ENCODE results near the gene TRHDE.

TRHDE gene

DNA sequence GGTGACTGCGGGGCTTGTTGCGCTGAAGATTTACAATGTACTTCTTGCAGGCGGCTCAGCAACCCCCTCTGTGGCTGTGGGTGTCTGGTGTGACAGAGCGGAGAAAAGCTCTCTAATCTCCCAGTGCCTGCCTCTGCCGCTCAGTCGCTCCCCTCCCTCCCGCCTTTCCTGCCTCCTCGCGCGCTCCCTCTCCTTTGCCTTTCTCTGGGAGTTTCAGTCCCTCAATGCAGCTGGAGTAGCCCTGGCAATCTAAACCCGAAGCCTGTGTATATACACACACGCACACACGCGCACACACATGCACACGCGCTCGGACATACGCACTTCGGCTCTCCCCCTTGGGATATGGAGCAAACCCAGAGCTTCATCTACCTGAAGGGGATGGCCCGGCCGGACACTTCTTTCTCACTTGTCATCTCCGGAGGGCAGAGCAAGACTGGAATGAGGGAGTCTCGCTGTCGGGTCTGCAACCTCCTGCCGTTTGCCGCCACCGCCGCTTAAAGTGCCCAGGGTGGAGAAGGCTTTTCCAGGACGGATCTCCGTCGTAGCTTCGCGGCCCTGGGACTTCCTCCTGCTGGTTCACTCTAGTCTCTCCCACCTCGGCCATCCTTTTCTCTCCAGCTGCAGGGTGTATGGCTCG is 599 bp upstream of the TRHDE start:
- H3K27ac ChIP-seq (ENCODE audit: low read depth, low read length), result no peak overlapping the region
- H3K27me3 ChIP-seq (ENCODE audit: low read length), result no peaks in the 10 kb centered on the region
- no peaks in the 10 kb centered on the region for H3K9me3 ChIP-seq (ENCODE audit: insufficient read depth, low read length)
- H3K9ac ChIP-seq (ENCODE audit: low read length), result no peak overlapping the region
- no peaks in the 10 kb centered on the region for H4K20me1 ChIP-seq (ENCODE audit: low read depth, low read length)
- H3K36me3 ChIP-seq (ENCODE audit: low read length), result no peaks in the 10 kb centered on the region
- no peaks in the 10 kb centered on the region for H3K79me2 ChIP-seq (ENCODE audit: insufficient read depth, low read length)
- no peak overlapping the region for H3K4me2 ChIP-seq (ENCODE audit: low read depth, low read length, poor library complexity, severe bottlenecking)
- H3K9me2 ChIP-seq (replicated peaks; ENCODE audit: insufficient read depth, low read length), result no peaks in the 10 kb centered on the region
- TF ChIP-seq, protein P1, sequence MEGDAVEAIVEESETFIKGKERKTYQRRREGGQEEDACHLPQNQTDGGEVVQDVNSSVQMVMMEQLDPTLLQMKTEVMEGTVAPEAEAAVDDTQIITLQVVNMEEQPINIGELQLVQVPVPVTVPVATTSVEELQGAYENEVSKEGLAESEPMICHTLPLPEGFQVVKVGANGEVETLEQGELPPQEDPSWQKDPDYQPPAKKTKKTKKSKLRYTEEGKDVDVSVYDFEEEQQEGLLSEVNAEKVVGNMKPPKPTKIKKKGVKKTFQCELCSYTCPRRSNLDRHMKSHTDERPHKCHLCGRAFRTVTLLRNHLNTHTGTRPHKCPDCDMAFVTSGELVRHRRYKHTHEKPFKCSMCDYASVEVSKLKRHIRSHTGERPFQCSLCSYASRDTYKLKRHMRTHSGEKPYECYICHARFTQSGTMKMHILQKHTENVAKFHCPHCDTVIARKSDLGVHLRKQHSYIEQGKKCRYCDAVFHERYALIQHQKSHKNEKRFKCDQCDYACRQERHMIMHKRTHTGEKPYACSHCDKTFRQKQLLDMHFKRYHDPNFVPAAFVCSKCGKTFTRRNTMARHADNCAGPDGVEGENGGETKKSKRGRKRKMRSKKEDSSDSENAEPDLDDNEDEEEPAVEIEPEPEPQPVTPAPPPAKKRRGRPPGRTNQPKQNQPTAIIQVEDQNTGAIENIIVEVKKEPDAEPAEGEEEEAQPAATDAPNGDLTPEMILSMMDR (IDR thresholded peaks at IDR 0.05; ENCODE audit: insufficient read depth, low read length, poor library complexity, severe bottlenecking), result no peak
- TF ChIP-seq EZH2phosphoT487 (conservative IDR thresholded peaks at IDR 0.05; ENCODE audit: low read length), result no peak
- no peak overlapping the region for H2AFZ ChIP-seq (ENCODE audit: low read depth, low read length, severe bottlenecking)
- no peaks in the 10 kb centered on the region for H3F3A ChIP-seq (ENCODE audit: insufficient read depth)
- H3K4me3 ChIP-seq (ENCODE audit: insufficient read depth, low read length, poor library complexity, severe bottlenecking), result no peak overlapping the region

DNA sequence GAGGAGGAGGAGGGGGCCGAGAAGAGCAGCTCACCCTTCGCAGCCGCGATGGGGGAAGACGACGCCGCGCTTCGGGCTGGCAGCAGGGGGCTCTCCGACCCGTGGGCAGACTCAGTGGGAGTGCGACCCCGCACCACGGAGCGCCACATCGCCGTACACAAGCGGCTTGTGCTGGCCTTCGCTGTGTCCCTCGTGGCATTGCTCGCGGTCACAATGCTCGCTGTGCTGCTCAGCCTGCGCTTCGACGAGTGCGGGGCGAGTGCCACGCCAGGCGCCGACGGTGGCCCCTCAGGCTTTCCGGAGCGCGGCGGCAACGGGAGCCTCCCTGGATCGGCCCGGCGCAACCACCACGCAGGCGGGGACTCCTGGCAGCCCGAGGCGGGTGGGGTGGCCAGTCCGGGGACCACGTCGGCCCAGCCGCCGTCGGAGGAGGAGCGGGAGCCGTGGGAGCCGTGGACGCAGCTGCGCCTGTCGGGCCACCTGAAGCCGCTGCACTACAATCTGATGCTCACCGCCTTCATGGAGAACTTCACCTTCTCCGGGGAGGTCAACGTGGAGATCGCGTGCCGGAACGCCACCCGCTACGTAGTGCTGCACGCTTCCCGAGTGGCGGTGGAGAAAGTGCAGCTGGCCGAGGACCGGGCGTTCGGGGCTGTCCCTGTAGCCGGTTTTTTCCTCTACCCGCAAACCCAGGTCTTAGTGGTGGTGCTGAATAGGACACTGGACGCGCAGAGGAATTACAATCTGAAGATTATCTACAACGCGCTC is 745 bp downstream of the TRHDE start:
- Histone ChIP-seq H3K4me3 (ENCODE audit: insufficient read depth, low read length, poor library complexity, severe bottlenecking) (no peak overlapping the region), H3K4me2 (ENCODE audit: low read depth, low read length, poor library complexity, severe bottlenecking) (no peak overlapping the region), H3K9me2 (replicated peaks; ENCODE audit: insufficient read depth, low read length) (no peaks in the 10 kb centered on the region), H2AFZ (ENCODE audit: low read depth, low read length, severe bottlenecking) (no peak overlapping the region), H3K27ac (ENCODE audit: low read depth, low read length) (no peak overlapping the region), H3F3A (ENCODE audit: insufficient read depth) (no peaks in the 10 kb centered on the region), H3K9ac (ENCODE audit: low read length) (no peak overlapping the region), H4K20me1 (ENCODE audit: low read depth, low read length) (no peaks in the 10 kb centered on the region), H3K27me3 (ENCODE audit: low read length) (no peaks in the 10 kb centered on the region), H3K79me2 (ENCODE audit: insufficient read depth, low read length) (no peaks in the 10 kb centered on the region), H3K9me3 (ENCODE audit: insufficient read depth, low read length) (no peaks in the 10 kb centered on the region), H3K36me3 (ENCODE audit: low read length) (no peaks in the 10 kb centered on the region)
- TF ChIP-seq EZH2phosphoT487 (conservative IDR thresholded peaks at IDR 0.05; ENCODE audit: low read length), result no peak
- TF ChIP-seq, protein P1 (IDR thresholded peaks at IDR 0.05; ENCODE audit: insufficient read depth, low read length, poor library complexity, severe bottlenecking), result no peak

DNA sequence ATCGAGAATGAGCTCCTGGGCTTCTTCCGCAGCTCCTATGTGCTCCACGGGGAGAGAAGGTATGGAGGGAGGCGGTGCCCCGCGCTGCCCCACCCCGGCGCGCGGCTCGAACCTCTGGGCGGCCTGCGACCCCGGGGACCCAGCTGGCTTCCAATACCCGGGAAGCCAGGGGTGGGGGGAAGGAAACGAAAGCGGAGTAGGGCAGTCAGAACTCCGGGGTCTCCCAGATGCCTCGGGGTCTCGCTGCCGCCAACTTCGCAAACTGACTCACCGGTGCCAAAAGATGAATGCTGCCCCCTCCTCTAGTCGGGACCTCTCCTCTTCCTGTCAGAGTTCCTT is 1.3 kb downstream of the TRHDE start:
- no peak overlapping the region for H3K4me3 ChIP-seq (ENCODE audit: insufficient read depth, low read length, poor library complexity, severe bottlenecking)

More for the DNA sequence above, 1.3 kb downstream of the TRHDE start:
- H3F3A ChIP-seq (ENCODE audit: insufficient read depth), result no peaks in the 10 kb centered on the region
- TF ChIP-seq, protein P1 (IDR thresholded peaks at IDR 0.05; ENCODE audit: insufficient read depth, low read length, poor library complexity, severe bottlenecking), result no peak
- H3K4me2 ChIP-seq (ENCODE audit: low read depth, low read length, poor library complexity, severe bottlenecking), result no peak overlapping the region
- no peaks in the 10 kb centered on the region for H3K9me3 ChIP-seq (ENCODE audit: insufficient read depth, low read length)
- no peaks in the 10 kb centered on the region for H3K9me2 ChIP-seq (replicated peaks; ENCODE audit: insufficient read depth, low read length)
- no peak overlapping the region for H3K27ac ChIP-seq (ENCODE audit: low read depth, low read length)
- H3K36me3 ChIP-seq (ENCODE audit: low read length), result no peaks in the 10 kb centered on the region
- no peak overlapping the region for H3K9ac ChIP-seq (ENCODE audit: low read length)
- no peaks in the 10 kb centered on the region for H3K27me3 ChIP-seq (ENCODE audit: low read length)
- no peak overlapping the region for H2AFZ ChIP-seq (ENCODE audit: low read depth, low read length, severe bottlenecking)
- H3K79me2 ChIP-seq (ENCODE audit: insufficient read depth, low read length), result no peaks in the 10 kb centered on the region
- no peaks in the 10 kb centered on the region for H4K20me1 ChIP-seq (ENCODE audit: low read depth, low read length)

Measured in SU-DHL-6 (cell line).